Measurements from ENCODE around the gene TDP1.
A peak's percentile ranks its signal among the peaks of the same experiment; 100 is the strongest.

The TDP1 gene

DNA sequence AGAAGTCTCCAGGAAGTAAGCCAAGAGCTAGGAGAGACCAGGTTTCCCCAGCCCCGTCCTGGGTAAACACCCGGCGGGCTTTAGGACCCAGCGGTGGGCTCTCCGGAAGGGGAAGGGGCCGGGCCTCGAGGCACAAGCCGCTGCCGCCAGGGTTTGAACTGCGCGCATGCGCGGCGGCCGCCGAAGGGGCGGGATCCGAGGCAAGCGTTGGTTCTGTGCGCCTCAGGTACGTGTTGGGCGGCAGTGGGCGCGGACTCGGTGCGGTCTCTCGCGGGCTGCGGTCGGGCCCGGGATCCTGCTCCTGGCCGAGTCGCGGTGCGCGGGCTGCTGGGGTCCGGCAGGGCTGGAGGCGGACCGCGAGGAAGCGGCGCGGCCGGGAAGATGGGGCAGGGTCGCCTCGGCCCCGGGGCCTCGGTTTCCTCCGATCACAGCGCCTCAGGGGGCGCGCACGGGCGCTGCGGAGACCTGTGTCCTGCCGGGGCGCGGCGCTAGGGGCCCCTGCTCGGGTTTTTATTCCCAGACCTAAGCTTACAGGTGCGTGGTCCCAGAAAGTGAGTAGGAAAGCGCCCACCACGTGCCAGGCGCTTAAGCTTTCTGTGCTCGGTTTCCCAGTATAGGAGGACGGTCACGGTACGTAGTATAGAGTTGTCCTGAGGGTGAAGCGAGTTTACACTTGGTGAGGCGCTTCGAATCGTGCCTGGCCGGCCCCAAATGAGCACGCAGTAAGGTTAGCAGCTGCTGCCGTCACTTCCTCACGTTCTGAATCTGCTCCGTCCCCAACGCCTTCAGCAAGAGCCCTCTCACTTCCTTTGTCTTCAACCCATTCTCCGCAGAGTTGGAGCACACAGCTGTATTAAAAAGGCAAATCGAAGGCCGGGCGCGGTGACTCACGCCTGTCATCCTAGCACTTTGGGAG, at the start of gene TDP1:
Gene TDP1 (plus strand): TSS at position 183 of the 916 bp plus-strand sequence. CDS start 7,188 bp downstream, outside the sequence.
- DNase-seq: peak; percentile 92 to 94

DNA sequence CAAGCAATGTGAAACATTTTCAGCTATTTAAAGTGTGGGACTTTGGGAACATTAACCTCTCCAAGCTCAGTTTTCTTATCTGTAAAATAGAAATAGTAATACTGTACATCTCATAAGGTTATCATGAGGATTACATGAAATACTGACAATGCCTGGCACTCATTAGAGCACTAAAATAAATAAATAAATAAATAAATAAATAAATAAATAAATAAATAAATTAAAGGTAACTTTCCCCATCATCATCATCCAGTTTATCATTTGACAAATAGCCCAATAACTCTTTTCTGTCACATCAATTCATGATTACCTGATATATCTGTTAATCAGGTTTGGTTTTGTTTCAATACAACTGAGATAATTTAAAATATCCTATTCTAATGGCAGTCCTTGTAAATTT, 49.7 kb upstream of the TDP1 start:
- no peak for DNase-seq

GRCh38 chr14:89907655-89908054, 48.1 kb upstream of the TDP1 start:
- DNase-seq: no peak

GRCh38 chr14:89908712-89909450, 46.8 kb upstream of the TDP1 start:
- DNase-seq: no peak

DNA sequence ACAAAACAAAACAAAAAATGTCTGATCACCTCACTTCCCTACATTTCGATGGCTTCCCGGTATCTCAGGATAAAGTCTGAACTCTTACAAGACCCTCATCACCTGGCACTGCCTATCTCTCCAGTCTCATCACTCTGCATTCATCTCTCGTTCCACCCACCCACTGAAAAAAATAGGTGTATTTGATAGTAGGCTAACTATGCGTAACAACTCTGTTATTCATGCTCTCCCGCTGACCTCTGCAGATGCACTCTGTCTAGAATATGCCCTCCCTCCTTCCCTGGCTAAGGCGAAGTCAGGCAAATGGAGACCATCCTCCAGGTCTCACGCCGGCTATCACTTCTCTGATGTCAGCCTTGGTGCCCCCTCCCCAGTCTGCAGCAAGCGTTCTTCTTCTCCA, 46.1 kb upstream of the TDP1 start:
- DNase-seq: no peak

DNA sequence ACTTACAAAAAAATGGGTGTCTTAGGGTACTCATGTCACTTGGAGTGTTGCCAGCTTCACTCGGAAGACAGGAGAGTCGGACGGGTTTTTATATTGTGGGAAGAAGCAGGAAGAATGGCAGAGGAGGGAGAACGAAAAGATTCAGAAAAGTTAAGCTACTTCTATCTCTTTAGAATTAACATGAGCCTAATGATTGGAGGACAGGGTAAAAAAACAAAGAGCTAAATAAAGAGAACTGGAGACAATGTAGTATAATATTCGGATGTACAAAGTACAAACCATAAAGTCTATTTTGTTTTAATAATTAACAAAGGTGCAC, 45.1 kb upstream of the TDP1 start:
- no peak for DNase-seq

DNA sequence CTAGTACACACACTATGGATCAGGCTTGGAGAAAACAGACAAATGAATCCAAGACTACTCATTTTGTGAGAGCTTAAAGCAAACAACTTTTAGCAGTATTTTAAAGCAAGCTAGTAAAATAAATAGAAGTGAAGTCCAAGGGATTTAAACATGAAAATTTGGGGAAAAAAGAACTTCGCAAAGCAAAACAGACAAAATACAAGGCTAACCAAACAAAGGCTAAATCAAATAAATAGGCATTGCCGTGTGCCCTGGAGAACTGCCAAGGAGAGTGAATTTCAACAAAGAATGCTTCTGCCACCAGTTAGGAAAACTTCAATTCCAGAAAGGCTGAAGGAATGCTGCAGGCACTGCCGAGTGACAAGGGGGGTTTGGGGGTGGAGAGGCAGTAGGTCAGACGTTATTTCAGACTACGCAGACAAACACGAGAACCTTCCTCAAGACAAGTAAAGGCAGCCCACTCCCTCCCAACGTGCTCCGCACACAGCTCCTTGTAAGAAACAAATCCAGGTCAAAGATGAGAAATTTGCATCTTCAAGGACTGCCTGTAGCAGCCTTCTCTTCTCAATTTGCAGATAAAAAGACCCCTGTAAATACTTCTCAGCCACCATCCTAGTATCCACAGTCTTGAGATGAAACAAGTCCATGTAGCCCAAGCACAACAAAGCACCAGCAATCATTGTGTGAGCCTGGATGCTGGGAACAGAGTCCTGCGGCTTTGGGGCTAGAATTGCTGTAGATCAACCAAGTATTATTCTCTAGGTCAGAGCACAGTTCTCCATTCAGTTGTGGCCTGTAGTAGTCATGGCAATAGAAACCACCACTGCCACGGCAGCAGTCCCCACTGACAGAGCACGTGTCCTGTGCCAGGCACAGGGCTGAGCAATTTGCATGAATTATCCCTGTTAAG, 44.5 kb upstream of the TDP1 start:
- DNase-seq: no peak

- DNase-seq: no peak
These were observed 43.5 kb upstream of the TDP1 start for GRCh38 chr14:89912221-89912620.

DNA sequence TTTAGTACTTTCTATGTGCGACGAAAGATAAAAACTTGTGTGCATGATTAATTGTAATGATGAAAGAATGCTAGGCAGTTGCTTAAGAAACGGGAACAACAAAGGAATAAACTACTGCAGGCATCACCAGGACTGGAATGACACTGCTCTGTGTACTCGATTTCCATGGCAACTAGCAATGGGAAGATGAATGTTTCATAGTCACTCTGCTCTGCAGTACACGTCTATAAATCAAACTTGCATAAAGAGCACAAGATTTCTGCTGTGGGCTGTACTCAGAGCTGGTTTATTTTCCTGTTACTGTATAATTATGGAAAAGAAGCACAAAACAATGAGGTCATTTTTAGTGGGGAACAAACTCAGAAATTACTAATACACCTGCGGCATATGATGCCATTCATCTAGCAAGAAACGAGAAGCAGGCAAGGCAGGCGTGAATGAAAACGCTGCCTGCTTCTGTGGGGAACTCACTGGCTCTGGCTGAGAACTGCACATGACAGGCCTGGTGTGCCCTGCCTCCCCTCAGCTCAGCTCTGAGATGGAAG, 43.0 kb upstream of the TDP1 start:
- DNase-seq: no peak

GRCh38 chr14:89915114-89915878, 40.4 kb upstream of the TDP1 start:
- DNase-seq: peak; percentile 69 to 85

GRCh38 chr14:89918721-89919120, 37.0 kb upstream of the TDP1 start:
- no peak for DNase-seq

- DNase-seq: no peak
These were observed 35.7 kb upstream of the TDP1 start for GRCh38 chr14:89920056-89920455.

DNA sequence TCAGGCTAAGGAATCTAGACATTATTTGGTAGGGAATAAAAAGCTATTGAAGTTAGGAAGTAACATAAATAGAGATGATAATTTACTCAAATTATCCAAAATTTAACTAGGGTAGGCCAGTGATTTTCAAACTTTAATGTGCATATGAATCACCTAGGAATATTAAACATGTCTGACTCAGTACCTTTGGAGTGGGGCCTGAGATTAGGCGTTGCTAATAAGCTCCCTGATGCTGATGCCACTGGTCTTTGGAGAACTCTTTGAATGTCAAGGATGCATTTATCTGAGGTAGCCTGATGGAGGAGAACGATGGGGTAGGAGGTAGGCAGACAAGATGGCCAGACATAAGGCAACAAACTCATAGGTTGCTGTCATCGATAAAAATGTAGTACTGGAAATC, 34.4 kb upstream of the TDP1 start:
- DNase-seq: no peak

DNA sequence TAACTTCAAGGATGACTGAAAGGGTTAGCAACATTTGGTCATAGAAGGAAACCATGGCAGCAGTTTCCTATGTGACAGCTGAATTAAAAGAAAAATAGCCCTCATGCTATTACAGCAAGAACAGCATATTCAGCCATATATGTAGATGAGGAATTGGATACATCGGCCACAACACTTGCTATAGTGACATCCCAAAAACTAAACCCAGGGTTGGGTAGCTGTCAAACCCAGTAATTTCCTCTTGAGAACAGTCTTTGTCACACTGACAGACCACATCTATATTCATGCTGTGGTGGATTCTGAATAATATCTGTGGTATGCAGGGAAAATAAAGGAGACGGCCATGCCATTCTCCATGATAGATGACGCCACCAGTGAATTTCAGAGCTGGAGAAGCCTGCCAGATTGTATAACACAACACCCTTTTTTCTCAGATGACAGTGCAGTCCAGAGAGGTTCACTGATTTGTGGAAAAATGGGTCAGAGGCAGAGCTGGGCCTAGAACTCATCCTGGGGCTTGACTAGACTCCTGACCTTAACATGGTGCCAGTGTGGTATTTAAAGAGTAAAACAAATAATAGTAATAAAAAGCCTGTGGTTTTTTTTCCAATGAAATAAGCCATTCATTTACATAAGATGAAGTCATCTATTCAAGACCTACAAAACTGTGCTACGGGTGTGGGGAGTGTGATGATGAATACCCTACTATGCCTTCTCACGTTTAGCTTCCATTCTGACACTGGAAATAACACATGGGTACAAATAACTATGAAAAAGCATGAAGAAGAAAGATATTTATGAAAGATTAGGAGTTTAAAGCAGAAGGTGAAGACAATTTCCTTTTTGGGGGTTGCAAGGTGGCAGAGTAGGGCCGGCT, 33.5 kb upstream of the TDP1 start:
- no peak for DNase-seq

- DNase-seq: no peak
These were observed 31.5 kb upstream of the TDP1 start for GRCh38 chr14:89924268-89924667.

DNA sequence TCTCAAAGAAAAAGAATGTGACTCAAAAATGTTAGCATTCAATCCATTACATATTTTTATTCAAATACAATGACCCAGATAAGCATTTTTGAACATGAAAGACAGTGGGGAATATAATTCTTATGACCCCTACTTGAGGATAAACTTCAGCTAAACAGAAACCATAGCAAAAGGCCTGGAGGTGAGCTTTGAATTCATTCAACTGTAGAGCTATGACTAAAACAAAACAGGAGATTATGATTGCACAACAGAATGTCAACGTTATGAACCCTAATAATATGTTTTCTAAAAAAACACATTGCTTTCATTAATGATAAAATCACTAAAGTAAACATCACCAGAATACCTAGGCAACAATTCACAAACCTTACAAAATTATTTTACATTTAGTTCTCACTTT, 29.0 kb upstream of the TDP1 start:
- no peak for DNase-seq

DNA sequence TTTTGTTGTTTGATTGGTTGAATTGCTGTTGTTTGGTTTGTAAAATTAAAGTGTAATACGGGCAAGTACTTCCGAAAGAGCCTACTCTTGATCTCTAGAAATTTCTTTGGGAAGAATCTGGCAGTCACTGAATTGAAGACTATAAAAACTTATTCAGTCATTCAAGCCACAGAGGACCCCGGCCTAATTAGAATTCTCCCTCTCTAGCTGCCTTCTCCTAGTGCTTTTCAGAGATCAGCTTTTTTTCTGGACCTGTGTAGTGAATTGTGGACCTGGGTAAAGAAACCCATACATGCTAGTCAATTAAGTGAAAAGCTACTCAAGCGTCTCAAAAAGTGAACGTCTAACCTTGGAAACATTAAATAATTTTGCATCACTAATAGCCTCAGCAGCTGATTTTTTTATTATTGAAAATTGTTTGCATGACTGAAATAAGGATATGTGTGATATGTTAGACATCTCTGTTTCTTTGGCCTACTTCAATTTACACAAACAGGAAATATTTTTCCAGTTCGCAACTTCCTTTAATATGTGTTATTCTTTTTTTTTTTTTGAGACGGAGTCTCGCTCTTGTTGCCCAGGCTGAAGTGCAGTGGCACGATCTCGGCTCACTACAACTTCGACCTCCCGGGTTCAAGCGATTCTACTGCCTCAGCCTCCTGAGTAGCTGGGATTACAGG, 28.4 kb upstream of the TDP1 start:
- no peak for DNase-seq

GRCh38 chr14:89933002-89933401, 22.7 kb upstream of the TDP1 start:
- no peak for DNase-seq

- peak; percentile 10 to 32 for DNase-seq
These were observed 19.0 kb upstream of the TDP1 start for GRCh38 chr14:89936654-89937185.

DNA sequence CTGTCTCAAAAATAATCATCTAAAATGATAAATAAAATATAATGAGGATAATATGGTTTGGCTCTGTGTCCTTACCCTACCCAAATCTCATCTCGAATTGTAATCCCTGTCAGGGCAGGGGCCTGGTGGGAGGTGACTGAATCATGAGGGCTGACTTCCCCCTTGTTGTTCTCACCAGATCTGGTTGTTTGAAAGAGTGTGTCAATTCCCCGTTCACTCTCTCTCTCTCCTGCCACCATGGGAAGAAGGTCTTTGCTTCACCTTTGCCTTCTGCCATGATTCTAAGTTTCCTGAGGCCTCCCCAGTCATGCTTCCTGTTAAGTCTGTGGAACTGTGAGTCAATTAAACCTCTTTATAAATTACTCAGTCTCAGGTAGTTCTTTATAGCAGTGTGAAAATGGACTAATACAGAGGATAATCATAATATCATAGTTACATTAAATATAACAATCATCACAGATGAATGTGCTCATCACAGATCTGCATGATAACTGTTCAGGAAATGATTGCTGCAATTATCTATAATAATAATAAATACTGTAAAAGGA, 13.8 kb upstream of the TDP1 start:
- no peak for DNase-seq
